H1 (cell line): ENCODE data around the gene PRSS36.

Experiments used
- HDAC6 ChIP-seq: IDR thresholded peaks from one replicate; pipeline ENCODE4 v1.7.1; 2012; ENCODE audit warnings: low read depth, mild to moderate bottlenecking, inconsistent platforms, low read length, moderate library complexity
- POLR2A ChIP-seq, 2 experiments: IDR thresholded peaks; 1 replicate in 1 of 2; 2 replicates in 1 of 2; pipeline ENCODE4 v1.6.1; 2011; ENCODE audit warnings: low read depth in 2 of 2, low read length in 2 of 2, mild to moderate bottlenecking in 2 of 2; ENCODE audit errors: control extremely low read depth in 1 of 2

DNA sequence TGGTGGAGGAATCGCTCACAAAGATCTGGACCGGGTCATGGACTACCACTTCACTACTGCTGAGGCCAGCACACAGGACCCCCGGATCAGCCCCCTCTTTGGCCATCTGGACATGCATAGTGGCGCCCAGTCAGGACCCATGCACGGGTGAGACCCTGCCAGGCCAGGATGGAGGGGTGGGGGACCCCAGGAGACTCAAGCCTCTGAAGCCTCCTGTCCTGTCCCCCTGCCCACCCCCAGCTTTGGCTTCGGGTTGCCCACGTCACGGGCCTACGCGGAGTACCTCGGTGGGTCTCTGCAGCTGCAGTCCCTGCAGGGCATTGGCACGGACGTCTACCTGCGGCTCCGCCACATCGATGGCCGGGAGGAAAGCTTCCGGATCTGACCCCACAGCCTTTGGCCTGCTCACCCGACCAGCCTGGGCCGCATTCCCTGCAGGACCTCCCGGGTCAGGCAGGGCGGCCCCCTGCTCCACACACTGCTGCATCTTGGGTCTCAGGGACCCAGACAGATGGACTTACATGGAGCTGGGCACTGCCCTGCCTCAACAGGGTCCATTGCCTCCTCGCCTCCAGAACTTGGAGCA, 37.9 kb downstream of the PRSS36 start:
- TF ChIP-seq POLR2A (IDR thresholded peaks at IDR 0.05; ENCODE audit: control extremely low read depth in 1 of 2, low read depth in 2 of 2, low read length in 2 of 2), result no peak
- no peak for TF ChIP-seq HDAC6
